BLaER1 (cell line): Measurements from ENCODE around the gene RASD2.
A peak's percentile ranks its signal among the peaks of the same experiment; 100 is the strongest.
"Not testable (repeated sequence)": the region's sequence is repeated elsewhere in the genome, so short reads cannot be mapped to it uniquely, and the experiment has no call there.

Source experiments
- H3K27ac ChIP-seq: shearing (Covaris generic); formaldehyde crosslinking; 2 replicates; pipeline ENCODE4 v1.8.1; 2022
- H3K27me3 ChIP-seq: shearing (Covaris generic); formaldehyde crosslinking; 2 replicates; pipeline ENCODE4 v1.8.1; 2022
- H3K36me3 ChIP-seq: shearing (Covaris generic); formaldehyde crosslinking; 2 replicates; pipeline ENCODE4 v1.8.1; 2022
- H3K4me1 ChIP-seq: shearing (Covaris generic); formaldehyde crosslinking; 2 replicates; pipeline ENCODE4 v1.8.1; 2022
- H3K4me2 ChIP-seq: shearing (Covaris generic); formaldehyde crosslinking; 2 replicates; pipeline ENCODE4 v1.8.1; 2022
- H3K4me3 ChIP-seq: shearing (Covaris generic); formaldehyde crosslinking; 2 replicates; pipeline ENCODE4 v1.8.1; 2022
- H3K9ac ChIP-seq: shearing (Covaris generic); formaldehyde crosslinking; 2 replicates; pipeline ENCODE4 v1.8.1; 2022
- H3K9me3 ChIP-seq: shearing (Covaris generic); formaldehyde crosslinking; 2 replicates; pipeline ENCODE4 v1.8.1; 2022
- H4K20me1 ChIP-seq: shearing (Covaris generic); formaldehyde crosslinking; 2 replicates; pipeline ENCODE4 v1.8.1; 2022
- Cebpa-rat ChIP-seq: shearing (Covaris generic); IDR thresholded peaks from 2 replicates; pipeline ENCODE4 v1.8.1; 2022

RASD2 gene

GRCh38 chr22:35505399-35506258 lies 35.0 kb upstream of the RASD2 start:
- Histone ChIP-seq H3K4me2 (peak overlapping the region; percentile 81), H3K27me3 (no peaks in the 10 kb centered on the region), H3K36me3 (no peaks in the 10 kb centered on the region), H3K9me3 (no peaks in the 10 kb centered on the region), H3K4me1 (peaks cover 47% of the 10 kb centered on the region), H3K4me3 (no peak overlapping the region), H3K9ac (no peak overlapping the region), H4K20me1 (no peaks in the 10 kb centered on the region), H3K27ac (no peak overlapping the region)
- TF ChIP-seq Cebpa-rat, result no peak

DNA sequence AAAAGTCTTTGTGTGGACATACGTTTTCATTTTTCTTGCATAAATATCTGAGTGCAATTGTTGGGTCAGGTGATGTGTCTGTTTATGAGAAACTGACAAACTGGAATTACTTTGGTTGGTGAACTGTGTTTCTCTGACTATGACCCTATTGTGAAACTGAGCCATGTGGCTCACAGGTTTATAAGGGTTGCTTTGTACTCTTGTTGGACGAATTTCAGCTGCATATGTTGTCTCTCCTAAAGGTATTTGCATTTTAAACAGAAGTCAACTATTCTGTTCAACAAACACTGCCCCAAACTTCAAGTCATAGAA lies 34.4 kb upstream of the RASD2 start:
- H3K9ac ChIP-seq, result no peak overlapping the region
- H3K36me3 ChIP-seq, result no peaks in the 10 kb centered on the region
- peak overlapping the region; percentile 53; the same call in 1 of the 2 replicates for H3K27ac ChIP-seq
- H3K4me2 ChIP-seq, result peak overlapping the region; percentile 81
- H3K4me1 ChIP-seq, result peaks cover 47% of the 10 kb centered on the region
- no peaks in the 10 kb centered on the region for H3K9me3 ChIP-seq
- no peak overlapping the region for H3K4me3 ChIP-seq
- no peak for TF ChIP-seq Cebpa-rat
- no peaks in the 10 kb centered on the region for H3K27me3 ChIP-seq
- no peaks in the 10 kb centered on the region for H4K20me1 ChIP-seq

- Histone ChIP-seq H3K27ac (peak overlapping the region; percentile 53; the same call in 1 of the 2 replicates), H3K4me2 (peak overlapping the region; percentile 81), H3K4me1 (peaks cover 47% of the 10 kb centered on the region)
- H3K27me3 ChIP-seq, H3K36me3 ChIP-seq, H3K9ac ChIP-seq, H3K9me3 ChIP-seq, H4K20me1 ChIP-seq, H3K4me3 ChIP-seq: not testable (repeated sequence)
These were observed 32.8 kb upstream of the RASD2 start for GRCh38 chr22:35507851-35508250.

DNA sequence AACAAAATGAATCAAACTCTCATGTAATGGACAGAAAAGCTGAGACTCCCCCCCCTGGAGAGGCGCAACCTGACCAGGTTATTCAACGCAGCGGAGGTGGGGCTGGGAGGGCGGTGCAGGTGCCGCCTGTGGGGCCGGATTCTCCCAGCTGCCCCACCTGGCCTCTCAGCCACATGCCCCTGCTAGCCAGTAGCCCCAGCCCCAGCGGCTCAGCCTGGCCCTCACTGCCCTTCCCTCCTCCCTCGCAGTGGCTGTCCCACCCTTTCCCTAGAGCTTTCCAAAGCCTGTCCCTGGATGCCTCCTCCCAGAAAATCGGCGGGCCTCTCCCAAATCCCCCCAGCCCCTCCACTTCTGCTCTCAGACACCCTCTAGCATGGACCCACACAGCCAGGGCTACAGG lies 31.2 kb upstream of the RASD2 start:
- H3K4me2 ChIP-seq, result no peak overlapping the region
- H3K27ac ChIP-seq, result no peak overlapping the region
- H3K4me3 ChIP-seq, result no peak overlapping the region
- H3K9me3 ChIP-seq, result no peaks in the 10 kb centered on the region
- H3K9ac ChIP-seq, result no peak overlapping the region
- no peaks in the 10 kb centered on the region for H4K20me1 ChIP-seq
- H3K36me3 ChIP-seq, result no peaks in the 10 kb centered on the region
- no peak for TF ChIP-seq Cebpa-rat
- peaks cover 37% of the 10 kb centered on the region for H3K4me1 ChIP-seq
- no peaks in the 10 kb centered on the region for H3K27me3 ChIP-seq

DNA sequence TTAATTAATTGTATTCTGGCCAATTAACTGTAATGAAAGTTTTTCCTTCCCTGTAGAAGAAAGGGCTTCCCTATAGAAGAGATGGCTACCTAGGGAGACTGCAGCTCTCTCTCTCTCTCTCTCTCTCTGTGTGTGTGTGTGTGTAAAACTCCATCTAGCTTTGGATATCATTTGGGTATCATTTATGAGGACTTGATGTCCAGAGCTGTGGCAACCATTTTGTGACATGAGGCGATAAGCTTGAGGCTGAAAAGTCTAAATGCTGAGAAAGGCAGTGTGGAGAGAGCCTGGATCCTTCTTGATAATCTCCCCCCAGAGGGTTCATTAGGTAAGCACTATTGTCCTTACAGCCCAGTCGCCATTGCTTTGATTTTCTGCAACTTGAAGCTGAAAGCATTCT lies 30.7 kb upstream of the RASD2 start:
- Histone ChIP-seq H3K4me3 (no peak overlapping the region), H3K36me3 (no peaks in the 10 kb centered on the region), H3K4me2 (no peak overlapping the region), H3K9me3 (no peaks in the 10 kb centered on the region), H3K4me1 (peaks cover 36% of the 10 kb centered on the region), H3K27me3 (no peaks in the 10 kb centered on the region), H4K20me1 (no peaks in the 10 kb centered on the region), H3K9ac (no peak overlapping the region), H3K27ac (no peak overlapping the region)
- no peak for TF ChIP-seq Cebpa-rat

DNA sequence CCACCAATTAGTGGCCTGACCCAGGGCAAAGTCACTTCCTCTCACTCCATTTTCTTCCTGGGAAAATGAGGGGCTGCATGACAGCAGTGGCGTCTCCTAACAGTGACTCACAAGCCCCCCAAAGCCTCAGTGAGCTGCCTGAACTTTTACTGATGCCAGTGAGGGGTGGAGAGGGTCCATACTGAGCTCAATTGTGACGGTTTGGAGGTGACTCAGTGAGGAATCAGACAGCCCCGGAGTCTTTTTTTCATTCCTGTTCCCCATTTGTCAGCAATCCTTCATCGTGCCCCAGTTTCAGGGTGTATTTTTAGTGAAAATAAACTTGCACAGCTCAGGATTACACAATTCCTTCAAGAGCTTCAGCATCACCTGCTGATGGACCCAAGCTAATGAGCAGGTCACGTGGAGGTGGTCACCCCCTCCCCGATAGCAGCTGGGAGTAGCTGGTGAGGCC lies 30.1 kb upstream of the RASD2 start:
- Histone ChIP-seq H3K4me3 (no peak overlapping the region), H3K9me3 (no peaks in the 10 kb centered on the region), H3K4me1 (peaks cover 31% of the 10 kb centered on the region), H3K36me3 (no peaks in the 10 kb centered on the region), H3K27ac (no peak overlapping the region), H3K4me2 (no peak overlapping the region), H4K20me1 (no peaks in the 10 kb centered on the region), H3K9ac (no peak overlapping the region), H3K27me3 (no peaks in the 10 kb centered on the region)
- no peak for TF ChIP-seq Cebpa-rat

DNA sequence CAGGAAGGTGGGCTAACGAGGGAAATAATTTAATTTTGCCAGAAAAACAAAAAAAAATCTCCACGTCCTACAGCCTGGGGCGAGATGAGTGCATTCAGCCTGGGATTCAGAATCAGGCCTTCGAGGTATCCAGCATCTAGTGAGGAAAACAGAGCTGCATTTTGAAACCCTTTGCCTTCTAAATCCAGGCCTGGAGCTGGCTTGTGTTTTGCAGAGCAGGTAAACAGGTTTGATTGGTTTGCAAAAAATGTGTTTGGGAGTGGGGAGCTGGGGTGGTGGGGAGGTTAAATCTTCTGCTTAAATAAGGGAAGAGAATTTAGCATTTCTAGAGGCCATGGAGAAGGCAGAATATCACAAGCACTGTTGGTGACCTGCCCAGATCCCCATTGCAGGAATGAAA lies 29.7 kb upstream of the RASD2 start:
- H3K4me1 ChIP-seq, result peaks cover 27% of the 10 kb centered on the region
- H3K4me2 ChIP-seq, result no peak overlapping the region
- no peaks in the 10 kb centered on the region for H3K27me3 ChIP-seq
- no peaks in the 10 kb centered on the region for H3K36me3 ChIP-seq
- H3K9me3 ChIP-seq, result no peaks in the 10 kb centered on the region
- H3K9ac ChIP-seq, result no peak overlapping the region
- no peaks in the 10 kb centered on the region for H4K20me1 ChIP-seq
- TF ChIP-seq Cebpa-rat, result no peak
- no peak overlapping the region for H3K27ac ChIP-seq
- no peak overlapping the region for H3K4me3 ChIP-seq

DNA sequence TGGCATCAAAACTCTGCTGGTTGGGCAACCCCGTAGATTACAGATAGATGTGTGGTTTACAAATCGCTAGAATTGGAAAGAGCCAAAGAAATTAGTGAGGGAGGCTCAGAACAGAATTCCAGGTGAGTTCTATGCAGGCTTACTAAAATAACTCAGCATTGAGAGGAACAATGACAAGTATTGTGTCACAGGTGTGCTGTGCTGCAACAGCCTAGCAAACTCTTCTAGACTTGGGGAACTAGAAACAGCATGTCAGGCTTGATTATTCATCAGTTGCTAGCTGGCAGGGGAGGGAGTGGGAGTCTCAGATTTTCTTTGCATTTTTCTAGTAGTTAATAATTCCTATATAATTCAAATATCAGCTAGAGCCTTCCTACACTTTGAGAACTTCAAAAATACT lies 26.3 kb upstream of the RASD2 start:
- no peaks in the 10 kb centered on the region for H3K4me1 ChIP-seq
- H3K9ac ChIP-seq, result no peak overlapping the region
- no peak overlapping the region for H3K27ac ChIP-seq
- no peaks in the 10 kb centered on the region for H3K27me3 ChIP-seq
- no peaks in the 10 kb centered on the region for H3K9me3 ChIP-seq
- H3K4me2 ChIP-seq, result no peak overlapping the region
- no peaks in the 10 kb centered on the region for H3K36me3 ChIP-seq
- no peak for TF ChIP-seq Cebpa-rat
- H4K20me1 ChIP-seq, result no peaks in the 10 kb centered on the region
- no peak overlapping the region for H3K4me3 ChIP-seq

DNA sequence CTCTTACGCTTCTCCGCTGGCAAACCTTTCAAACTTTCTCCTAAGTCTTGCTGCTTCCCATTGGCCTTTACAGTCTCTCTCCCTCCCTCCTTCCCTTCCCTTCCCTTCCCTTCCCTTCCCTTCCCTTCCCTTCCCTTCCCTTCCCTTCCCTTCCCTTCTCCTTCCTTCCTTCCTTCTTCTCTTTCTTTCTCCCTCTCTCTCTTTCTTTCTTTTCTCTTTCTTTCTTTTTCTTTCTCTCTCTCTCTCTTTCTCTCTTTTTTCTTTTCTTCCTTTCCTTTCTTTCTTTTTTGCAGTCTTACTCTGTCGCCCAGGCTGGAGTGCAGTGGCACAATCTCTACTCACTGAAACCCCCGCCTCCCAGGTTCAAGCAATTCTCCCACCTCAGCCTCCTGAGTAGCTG lies 24.7 kb upstream of the RASD2 start:
- H3K4me1 ChIP-seq, H3K27ac ChIP-seq, H3K9me3 ChIP-seq, H3K9ac ChIP-seq, H3K4me3 ChIP-seq, H4K20me1 ChIP-seq, H3K36me3 ChIP-seq, H3K27me3 ChIP-seq, H3K4me2 ChIP-seq: not testable (repeated sequence)

DNA sequence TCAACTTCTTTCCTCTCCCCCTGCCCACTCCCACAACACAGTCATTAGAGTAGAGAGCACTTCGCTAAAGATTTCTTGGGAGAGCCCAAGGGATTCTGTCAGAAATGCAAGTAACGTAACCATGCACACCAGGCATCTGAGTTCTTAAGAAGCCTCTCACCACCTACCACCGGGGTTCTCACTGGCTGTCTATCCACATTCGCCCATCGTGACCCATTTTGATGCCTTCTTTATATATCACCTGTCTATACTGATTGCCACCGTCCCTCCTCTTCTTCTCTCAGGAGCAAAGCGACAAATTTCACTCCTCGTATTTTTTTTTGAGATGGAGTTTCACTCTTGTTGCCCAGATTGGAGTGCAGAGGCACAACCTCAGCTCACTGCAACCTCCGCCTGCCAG lies 23.9 kb upstream of the RASD2 start:
- Histone ChIP-seq H3K36me3 (no peaks in the 10 kb centered on the region), H3K9ac (no peak overlapping the region), H4K20me1 (no peaks in the 10 kb centered on the region), H3K27ac (no peak overlapping the region), H3K4me3 (no peak overlapping the region), H3K27me3 (no peaks in the 10 kb centered on the region), H3K4me1 (no peaks in the 10 kb centered on the region), H3K9me3 (no peaks in the 10 kb centered on the region), H3K4me2 (no peak overlapping the region)
- no peak for TF ChIP-seq Cebpa-rat

- H3K4me1 ChIP-seq, result peaks cover 2% of the 10 kb centered on the region
- H3K27ac ChIP-seq, result no peak overlapping the region
- no peaks in the 10 kb centered on the region for H3K27me3 ChIP-seq
- no peak overlapping the region for H3K4me2 ChIP-seq
- no peak for TF ChIP-seq Cebpa-rat
- H3K4me3 ChIP-seq, result no peak overlapping the region
- no peaks in the 10 kb centered on the region for H3K9me3 ChIP-seq
- H3K36me3 ChIP-seq, result no peaks in the 10 kb centered on the region
- H4K20me1 ChIP-seq, result no peaks in the 10 kb centered on the region
- no peak overlapping the region for H3K9ac ChIP-seq
These were observed 23.4 kb upstream of the RASD2 start for GRCh38 chr22:35517207-35517606.
